ENCODE measurements around the gene NDUFS4. TPM values are rescaled to one million over a fixed set of nuclear protein-coding genes. Genes with fewer than 3 reads are reported as not detected.

NDUFS4 gene
- polyA plus RNA-seq, 1 of the 3 experiments (the other 2 are of a cell fraction), result 104 TPM

- POLR2A ChIA-PET, result no interaction called here
- CTCF ChIA-PET, result no interaction called here
- H3F3A ChIP-seq (replicated peaks; ENCODE audit: insufficient read depth), result no peaks in the 10 kb centered on the region
- H3K27ac ChIP-seq (ENCODE audit: low read depth in 2 of 2, low read length in 1 of 2), result no peak overlapping the region
- H3K9ac ChIP-seq, result no peak overlapping the region
- no peaks in the 10 kb centered on the region for H3K4me1 ChIP-seq (ENCODE audit: control insufficient read depth in 1 of 2, insufficient read depth in 2 of 2, low read depth in 1 of 2, low read length in 1 of 2)
- H2AFZ ChIP-seq (ENCODE audit: low read depth), result 0 out of 2 replicates have a peak overlapping the region, but pooled peaks have one; percentile 38
- H3K9me3 ChIP-seq, result no peaks in the 10 kb centered on the region; the same call in 1 of the 2 replicates
- H3K79me2 ChIP-seq (ENCODE audit: insufficient read depth), result no peaks in the 10 kb centered on the region
- WGBS (ENCODE audit: low lambda C conversion rate), result 40% methylated on average over 6 of the region's 6 CpGs
- H3K4me3 ChIP-seq (ENCODE audit: low read depth in 2 of 2, low read length in 1 of 2), result no peak overlapping the region
- TF ChIP-seq TCF12 (IDR thresholded peaks at IDR 0.05), result peak; percentile 50
- TF ChIP-seq EP300 (IDR thresholded peaks at IDR 0.05; ENCODE audit: borderline replicate concordance in 1 of 2, low read depth in 1 of 2, low read length in 1 of 2), result peak in 1 of 2 experiments; percentile 10; a peak in 1 of 4 replicates
- no peak for TF ChIP-seq RCOR1 (IDR thresholded peaks at IDR 0.05; ENCODE audit: low read length)
- TF ChIP-seq NFIC (IDR thresholded peaks at IDR 0.05; ENCODE audit: borderline replicate concordance), result peak; percentile 18; the same call in 1 of the 2 replicates
- peak; percentile 25; the same call in 1 of the 2 replicates for TF ChIP-seq TEAD4 (IDR thresholded peaks at IDR 0.05; ENCODE audit: borderline replicate concordance, insufficient read depth)
- TF ChIP-seq PBX3 (IDR thresholded peaks at IDR 0.05), result peak; percentile 65
- TF ChIP-seq SMC3 (IDR thresholded peaks at IDR 0.05; ENCODE audit: low read depth, low read length), result no peak
- peak; percentile 59 for TF ChIP-seq JUND (IDR thresholded peaks at IDR 0.05)
- no peaks in the 10 kb centered on the region for H3K36me3 ChIP-seq (replicated peaks in 1 of 2; ENCODE audit: control insufficient read depth in 1 of 2, insufficient read depth in 2 of 2, low read length in 1 of 2)
- no peaks in the 10 kb centered on the region for H3K27me3 ChIP-seq (ENCODE audit: insufficient read depth)
- H3K9me2 ChIP-seq, result no peaks in the 10 kb centered on the region
- H4K20me1 ChIP-seq (ENCODE audit: insufficient read depth), result no peaks in the 10 kb centered on the region
- H3K4me2 ChIP-seq, result no peak overlapping the region
- DNase-seq, result no peak
These were observed 44.5 kb upstream of the NDUFS4 start for GRCh38 chr5:53515988-53516387.

- H3K4me1 ChIP-seq (ENCODE audit: control insufficient read depth in 1 of 2, insufficient read depth in 2 of 2, low read depth in 1 of 2, low read length in 1 of 2), result no peaks in the 10 kb centered on the region
- DNase-seq, result no peak
- H3K4me3 ChIP-seq (ENCODE audit: low read depth in 2 of 2, low read length in 1 of 2), result no peak overlapping the region
- H2AFZ ChIP-seq (ENCODE audit: low read depth), result no peak overlapping the region
- ChIA-PET CTCF (no interaction called here), POLR2A (no interaction called here)
- no peaks in the 10 kb centered on the region for H3K79me2 ChIP-seq (ENCODE audit: insufficient read depth)
- no peaks in the 10 kb centered on the region for H3K36me3 ChIP-seq (replicated peaks in 1 of 2; ENCODE audit: control insufficient read depth in 1 of 2, insufficient read depth in 2 of 2, low read length in 1 of 2)
- no peak overlapping the region for H3K9ac ChIP-seq
- no peak overlapping the region for H3K27ac ChIP-seq (ENCODE audit: low read depth in 2 of 2, low read length in 1 of 2)
- no peaks in the 10 kb centered on the region; the same call in 1 of the 2 replicates for H3K9me3 ChIP-seq
- H3K9me2 ChIP-seq, result no peaks in the 10 kb centered on the region
- H4K20me1 ChIP-seq (ENCODE audit: insufficient read depth), result no peaks in the 10 kb centered on the region
- no peaks in the 10 kb centered on the region for H3K27me3 ChIP-seq (ENCODE audit: insufficient read depth)
- no peaks in the 10 kb centered on the region for H3F3A ChIP-seq (replicated peaks; ENCODE audit: insufficient read depth)
- H3K4me2 ChIP-seq, result no peak overlapping the region
- TF ChIP-seq TAF1 (IDR thresholded peaks at IDR 0.05; ENCODE audit: borderline replicate concordance, low read depth, low read length) (no peak), NRF1 (IDR thresholded peaks at IDR 0.05; ENCODE audit: low read depth, low read length) (no peak), RXRA (IDR thresholded peaks at IDR 0.05; ENCODE audit: borderline replicate concordance, low read depth) (no peak), EP300 (IDR thresholded peaks at IDR 0.05; ENCODE audit: borderline replicate concordance in 1 of 2, low read depth in 1 of 2, low read length in 1 of 2) (no peak), ELF1 (IDR thresholded peaks at IDR 0.05) (no peak), REST (IDR thresholded peaks at IDR 0.05; ENCODE audit: low read depth, low read length) (no peak), FOSL2 (IDR thresholded peaks at IDR 0.05; ENCODE audit: borderline replicate concordance, low read depth) (no peak), JUND (IDR thresholded peaks at IDR 0.05) (no peak), CTCF (IDR thresholded peaks at IDR 0.05) (no peak), TCF12 (IDR thresholded peaks at IDR 0.05) (no peak), FOXJ3 (CRISPR knock-in tag; IDR thresholded peaks at IDR 0.05) (no peak), SIN3A (IDR thresholded peaks at IDR 0.05; ENCODE audit: borderline replicate concordance, low read depth, low read length) (no peak), NFIC (IDR thresholded peaks at IDR 0.05; ENCODE audit: borderline replicate concordance) (no peak), GATA2 (CRISPR knock-in tag; IDR thresholded peaks at IDR 0.05) (no peak), PBX3 (IDR thresholded peaks at IDR 0.05) (no peak), USF2 (IDR thresholded peaks at IDR 0.05; ENCODE audit: borderline replicate concordance, low read depth, low read length) (no peak)
These were observed 39.6 kb upstream of the NDUFS4 start for GRCh38 chr5:53520813-53521212.
